Mucosa of descending colon (tissue), 3 donors: Measurements from ENCODE around the gene RAD51B. TPM values are rescaled to one million over a fixed set of nuclear protein-coding genes. Genes with fewer than 3 reads are reported as not detected.

ENCODE experiments used
- ATAC-seq: fragments of 200-7000 bp; cut with Tn5 transposase; one replicate; pipeline ENCODE4 v1.9.1; 2020; ENCODE audit warnings: mild to moderate bottlenecking, moderate library complexity
- DNase-seq, 3 donors: peaks; one replicate each; pipeline ENCODE4 v3.0.0-alpha.2; 2020
- H3K36me3 ChIP-seq: fragments of 200-600 bp; one replicate; pipeline ENCODE4 v1.8.0; 2021; ENCODE audit warnings: low read depth, mild to moderate bottlenecking
- H3K4me1 ChIP-seq: fragments of 200-600 bp; one replicate; pipeline ENCODE4 v1.8.0; 2021; ENCODE audit warnings: low read depth, mild to moderate bottlenecking
- H3K4me3 ChIP-seq: fragments of 200-600 bp; one replicate; pipeline ENCODE4 v1.8.0; 2021; ENCODE audit warnings: mild to moderate bottlenecking
- H3K9me3 ChIP-seq: fragments of 200-600 bp; one replicate; pipeline ENCODE4 v1.8.0; 2021; ENCODE audit warnings: mild to moderate bottlenecking
- CTCF ChIP-seq: fragments of 200-600 bp; IDR thresholded peaks from one replicate; pipeline ENCODE4 v1.8.0; 2022; ENCODE audit warnings: antibody characterized with exemption, mild to moderate bottlenecking
- intact Hi-C, 2 donors: fragments of 100-400 bp; cut with DNase I in 1 of 2; cut with micrococcal nuclease in 1 of 2; formaldehyde crosslinking; loops; one replicate each; pipeline versions ENCODE4 v1.11.0 to v1.11.1; 2022; cut with DNase I, micrococcal nuclease
- total RNA-seq, 3 donors: library from RNA; stranded (reverse); fragmentation: NEBNext Ultra II Directional in 2 of 3; extraction: Animal tissue kit (Norgen Biotek cat#: 25700) in 2 of 3; gene quantifications; one replicate each; pipeline versions ENCODE4 v1.2.1 to v1.2.4, GENCODE V29; 2021 to 2023
- donor health status: DM: no; HTN: no; CAD: no; lungs with moderate emphysema.
- donor health status: DM: no; HTN: no; CAD: no.
- donor health status: DM: no; HTN: yes; CAD: no.

The RAD51B gene
- total RNA-seq, 3 donors from 2014 or later, result 15.8 to 23.3 (median 20.9) TPM

GRCh38 chr14:68707482-68707881 is 887.9 kb downstream of the RAD51B start:
- TF ChIP-seq CTCF, result no peak
- no peaks in the 10 kb centered on the region for H3K9me3 ChIP-seq
- H3K4me1 ChIP-seq, result peaks cover 11% of the 10 kb centered on the region

DNA sequence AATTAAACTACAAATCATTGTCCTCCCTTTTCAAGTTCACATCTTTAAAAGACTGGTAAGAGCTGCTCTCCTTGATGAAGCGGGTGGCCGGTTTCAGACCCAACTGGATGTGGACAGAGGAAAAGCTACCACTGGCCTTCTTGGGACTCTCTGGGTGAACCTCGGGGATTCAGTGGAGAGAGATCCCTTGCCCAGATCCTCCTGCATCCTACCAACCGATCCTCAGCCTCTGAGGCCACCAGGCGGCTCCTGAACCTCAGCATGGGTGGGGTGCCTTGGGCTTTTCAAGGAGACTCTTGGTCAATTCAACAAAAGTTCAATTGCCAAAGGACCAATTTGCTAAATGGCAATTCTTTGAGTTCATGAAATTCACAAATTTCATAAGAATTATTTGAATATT is 888.8 kb downstream of the RAD51B start:
- no peak for TF ChIP-seq CTCF
- H3K9me3 ChIP-seq, result no peaks in the 10 kb centered on the region
- H3K4me3 ChIP-seq, result no peak overlapping the region
- DNase-seq, result no peak
- intact Hi-C loops, result no loop called here
- no peaks in the 10 kb centered on the region for H3K36me3 ChIP-seq
- H3K4me1 ChIP-seq, result peaks cover 11% of the 10 kb centered on the region
- ATAC-seq, result no peak

More at GRCh38 chr14:68707482-68707881, 887.9 kb downstream of the RAD51B start:
- DNase-seq (no peak), ATAC-seq (no peak)
- intact Hi-C loops, result no loop called here
- Histone ChIP-seq H3K36me3 (no peaks in the 10 kb centered on the region), H3K4me3 (no peak overlapping the region)

- no peak for DNase-seq
- intact Hi-C loops, result no loop called here
- Histone ChIP-seq H3K36me3 (no peaks in the 10 kb centered on the region), H3K4me3 (no peak overlapping the region), H3K4me1 (peaks cover 11% of the 10 kb centered on the region), H3K9me3 (no peaks in the 10 kb centered on the region)
- no peak for ATAC-seq
- TF ChIP-seq CTCF, result no peak
These were observed 889.4 kb downstream of the RAD51B start for GRCh38 chr14:68709007-68709406.

DNA sequence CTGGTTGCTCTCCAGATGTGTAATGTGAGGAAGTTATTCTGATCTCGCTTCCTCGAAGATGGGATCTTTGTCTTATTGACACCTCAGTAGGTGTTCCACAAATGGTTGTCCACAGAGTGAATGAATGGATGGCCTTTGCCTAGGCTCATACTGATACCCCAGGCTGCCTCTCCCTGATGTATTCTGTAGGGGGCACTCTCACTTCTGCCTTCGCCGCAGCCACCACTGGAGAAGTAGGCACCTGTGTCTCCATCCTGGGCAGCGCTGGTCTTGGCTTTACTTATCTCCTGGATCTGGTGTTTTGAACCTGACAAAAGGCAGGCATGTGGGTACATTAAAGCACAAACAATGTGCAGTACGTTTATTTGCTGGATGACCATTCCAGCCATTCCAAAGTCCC is 891.2 kb downstream of the RAD51B start:
- no peak for TF ChIP-seq CTCF
- H3K4me1 ChIP-seq, result peaks cover 11% of the 10 kb centered on the region
- no peak overlapping the region for H3K4me3 ChIP-seq
- intact Hi-C loops, result no loop called here
- H3K9me3 ChIP-seq, result no peaks in the 10 kb centered on the region
- no peaks in the 10 kb centered on the region for H3K36me3 ChIP-seq
- DNase-seq, result no peak
- no peak for ATAC-seq

DNA sequence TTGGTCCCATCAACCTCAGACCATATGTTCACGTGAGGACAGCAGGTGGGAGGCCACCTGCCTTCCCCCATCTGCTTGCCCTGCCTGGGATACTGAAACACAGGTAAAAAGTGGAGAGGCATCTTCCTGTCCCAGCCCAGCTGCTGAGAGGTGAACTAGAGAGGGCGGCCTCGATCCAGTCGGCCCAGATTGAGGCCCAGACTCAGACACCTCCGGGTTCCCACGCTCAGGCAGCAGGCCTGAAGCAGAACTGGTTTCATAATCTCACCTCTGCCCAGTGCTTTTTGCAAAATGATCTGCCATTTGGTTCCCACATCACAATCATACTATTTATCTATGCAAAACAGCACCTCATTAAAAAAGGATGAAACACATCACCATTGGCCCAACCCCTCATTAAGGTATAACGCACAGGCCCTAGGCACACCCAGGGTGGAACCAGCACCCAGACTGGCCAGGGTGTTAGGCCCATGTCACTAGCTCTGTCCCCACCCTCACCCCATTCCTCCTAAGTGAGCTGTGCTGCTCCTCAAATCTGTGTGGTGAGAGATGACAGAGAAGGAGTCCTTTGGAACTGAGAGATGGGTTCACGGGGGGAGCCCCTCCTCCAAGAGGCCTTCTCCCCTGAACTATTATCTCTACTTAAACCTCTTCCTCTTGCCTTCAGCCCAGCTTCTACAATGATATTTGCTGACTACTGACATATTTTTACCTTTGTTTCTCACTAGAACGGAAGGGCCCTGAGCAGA is 892.2 kb downstream of the RAD51B start:
- intact Hi-C loops, result no loop called here
- no peak for DNase-seq
- Histone ChIP-seq H3K4me1 (peaks cover 5% of the 10 kb centered on the region), H3K4me3 (no peak overlapping the region), H3K36me3 (no peaks in the 10 kb centered on the region), H3K9me3 (no peaks in the 10 kb centered on the region)
- peak; percentile 60 for ATAC-seq
- TF ChIP-seq CTCF, result no peak
